Central memory CD8-positive, alpha-beta T cell (primary cell): ENCODE data around the gene CAD.
"Not testable (repeated sequence)": the region's sequence is repeated elsewhere in the genome, so short reads cannot be mapped to it uniquely, and the experiment has no call there.

Source experiments
- ATAC-seq: fragments of 150-1000 bp; cut with Tn5 transposase; replicated peaks from 2 replicates; pipeline ENCODE4 v1.10.0; 2022; ENCODE audit warnings: mild to moderate bottlenecking, moderate FRiP score, moderate number of reproducible peaks; ENCODE audit not compliant: poor library complexity, severe bottlenecking; ENCODE audit errors: extremely low read depth
- DNase-seq, 2 donors: peaks; one replicate each; pipeline ENCODE4 v3.0.0; 2021; ENCODE audit warnings: low spot score in 2 of 2
- H3K27ac Mint-ChIP-seq: one replicate; pipeline ENCODE4 v1.8.0; 2022; ENCODE audit warnings: low read depth, mild to moderate bottlenecking, moderate library complexity, mixed read lengths
- H3K27me3 Mint-ChIP-seq: one replicate; pipeline ENCODE4 v1.8.0; 2022; ENCODE audit warnings: mixed read lengths
- H3K36me3 Mint-ChIP-seq: one replicate; pipeline ENCODE4 v1.8.0; 2022; ENCODE audit warnings: mild to moderate bottlenecking, moderate library complexity, mixed read lengths; ENCODE audit not compliant: insufficient read depth
- H3K4me1 Mint-ChIP-seq: one replicate; pipeline ENCODE4 v1.8.0; 2022; ENCODE audit warnings: mixed read lengths
- H3K4me3 Mint-ChIP-seq: one replicate; pipeline ENCODE4 v1.8.0; 2022; ENCODE audit warnings: mild to moderate bottlenecking, moderate library complexity, mixed read lengths
- H3K9me3 Mint-ChIP-seq: one replicate; pipeline ENCODE4 v1.8.0; 2022; ENCODE audit warnings: mixed read lengths

The CAD gene

DNA sequence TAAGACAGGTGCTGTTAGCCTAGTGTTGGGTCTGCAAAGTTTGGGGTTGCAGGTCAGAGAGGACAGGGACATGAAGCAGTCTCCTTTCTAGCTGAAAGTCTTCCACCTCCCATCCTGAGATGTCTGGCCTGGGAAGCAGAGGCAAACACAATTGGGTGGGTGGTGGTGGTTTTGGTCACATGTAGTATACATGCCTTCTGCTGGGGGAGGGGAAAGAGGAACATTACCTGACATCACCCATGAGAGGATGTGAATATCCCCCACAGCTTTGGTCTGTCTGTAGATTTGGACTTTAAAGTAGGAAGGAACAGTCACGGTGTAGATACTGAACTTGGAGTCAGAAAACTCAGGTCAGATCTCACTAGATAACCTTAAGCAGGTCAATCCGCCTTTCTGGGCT is 53.5 kb downstream of the CAD start:
- Mint-ChIP-seq H3K27me3 (peaks cover 27% of the 10 kb centered on the region), H3K9me3 (no peaks in the 10 kb centered on the region), H3K27ac (no peak overlapping the region), H3K4me3 (no peak overlapping the region), H3K36me3 (no peaks in the 10 kb centered on the region), H3K4me1 (no peaks in the 10 kb centered on the region)
- ATAC-seq (no peak), DNase-seq (no peak)

DNA sequence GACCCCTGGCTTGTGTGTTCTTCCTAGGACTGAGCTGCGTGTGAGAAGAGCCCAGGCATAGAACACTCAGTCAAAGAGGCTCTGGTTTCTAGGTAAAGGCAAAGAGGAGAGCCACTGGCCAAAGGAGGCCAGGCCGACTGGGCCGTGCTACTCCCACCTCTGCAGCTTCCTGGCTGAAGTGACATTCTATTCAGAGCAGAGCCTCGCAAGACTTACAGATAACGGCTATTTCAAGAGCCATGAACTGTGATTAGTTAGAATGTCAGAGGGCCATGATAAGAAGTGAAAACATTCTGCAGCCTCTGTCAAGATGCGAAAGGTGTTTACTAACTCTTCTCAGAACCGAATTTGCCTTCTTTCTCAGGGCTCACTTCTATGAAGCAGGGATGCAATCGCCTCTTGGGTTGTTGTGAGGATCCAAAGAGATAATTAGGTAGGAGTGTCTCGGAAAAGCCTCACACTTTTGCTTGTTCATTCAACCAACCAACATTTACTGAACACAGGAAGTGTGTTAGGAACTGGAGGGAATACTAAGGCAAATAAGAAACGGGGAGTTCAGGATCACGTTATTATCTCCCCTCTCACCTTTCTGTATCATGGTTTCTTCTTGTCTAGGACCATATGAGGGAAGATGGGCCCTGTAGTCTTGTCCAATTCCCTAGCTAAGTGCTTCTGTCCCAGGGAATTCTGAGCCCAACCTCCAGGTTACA is 54.6 kb downstream of the CAD start:
- H3K9me3 Mint-ChIP-seq = no peaks in the 10 kb centered on the region
- H3K36me3 Mint-ChIP-seq = no peaks in the 10 kb centered on the region
- no peak for ATAC-seq
- peaks cover 34% of the 10 kb centered on the region for H3K27me3 Mint-ChIP-seq
- H3K27ac Mint-ChIP-seq = no peak overlapping the region
- no peak overlapping the region for H3K4me3 Mint-ChIP-seq
- no peak for DNase-seq
- H3K4me1 Mint-ChIP-seq = no peaks in the 10 kb centered on the region

DNA sequence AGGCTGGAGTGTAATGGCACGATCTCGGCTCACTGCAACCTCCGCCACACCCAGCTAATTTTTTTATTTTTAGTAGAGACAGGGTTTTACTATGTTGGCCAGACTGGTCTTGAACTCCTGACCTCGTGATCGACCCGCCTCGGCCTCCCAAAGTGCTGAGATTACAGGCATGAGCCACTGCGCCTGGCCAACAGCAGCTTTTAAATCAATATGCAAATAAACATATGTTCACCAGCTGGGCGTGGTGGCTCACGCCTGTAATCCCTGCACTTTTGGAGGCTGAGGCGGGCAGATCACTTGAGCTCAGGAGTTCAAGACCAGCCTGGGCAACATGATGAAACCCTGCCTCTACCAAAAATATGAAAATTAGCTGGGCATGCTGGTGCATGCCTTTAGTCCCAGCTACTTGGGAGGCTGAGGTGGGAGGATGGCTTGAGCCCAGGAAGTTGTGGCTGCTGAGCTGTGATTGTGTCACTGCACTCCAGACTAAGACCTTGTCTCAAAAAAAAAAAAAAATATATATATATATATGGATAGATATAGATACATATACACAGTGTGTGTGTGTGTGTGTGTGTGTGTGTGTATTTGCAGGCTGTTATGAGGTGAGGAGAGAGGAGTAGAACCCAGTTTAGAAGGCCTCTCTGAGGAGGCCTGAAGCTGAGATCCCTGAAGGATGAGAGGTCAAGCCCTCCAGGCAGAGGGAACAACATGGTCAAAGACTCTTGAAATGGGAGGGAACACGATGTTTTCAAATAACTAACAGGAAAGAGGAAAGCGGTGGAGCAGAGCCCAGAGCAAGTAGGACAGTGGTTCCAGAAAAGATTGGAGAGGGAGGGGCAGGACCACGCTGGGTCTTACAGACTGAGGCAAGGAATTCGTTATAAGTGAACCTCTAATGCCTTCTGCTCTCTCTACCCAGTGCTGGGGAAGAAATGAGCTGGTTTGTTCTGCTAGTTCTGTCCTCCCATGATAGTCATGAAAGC is 55.7 kb downstream of the CAD start:
- ATAC-seq, H3K4me1 Mint-ChIP-seq, H3K27ac Mint-ChIP-seq: not testable (repeated sequence)

DNA sequence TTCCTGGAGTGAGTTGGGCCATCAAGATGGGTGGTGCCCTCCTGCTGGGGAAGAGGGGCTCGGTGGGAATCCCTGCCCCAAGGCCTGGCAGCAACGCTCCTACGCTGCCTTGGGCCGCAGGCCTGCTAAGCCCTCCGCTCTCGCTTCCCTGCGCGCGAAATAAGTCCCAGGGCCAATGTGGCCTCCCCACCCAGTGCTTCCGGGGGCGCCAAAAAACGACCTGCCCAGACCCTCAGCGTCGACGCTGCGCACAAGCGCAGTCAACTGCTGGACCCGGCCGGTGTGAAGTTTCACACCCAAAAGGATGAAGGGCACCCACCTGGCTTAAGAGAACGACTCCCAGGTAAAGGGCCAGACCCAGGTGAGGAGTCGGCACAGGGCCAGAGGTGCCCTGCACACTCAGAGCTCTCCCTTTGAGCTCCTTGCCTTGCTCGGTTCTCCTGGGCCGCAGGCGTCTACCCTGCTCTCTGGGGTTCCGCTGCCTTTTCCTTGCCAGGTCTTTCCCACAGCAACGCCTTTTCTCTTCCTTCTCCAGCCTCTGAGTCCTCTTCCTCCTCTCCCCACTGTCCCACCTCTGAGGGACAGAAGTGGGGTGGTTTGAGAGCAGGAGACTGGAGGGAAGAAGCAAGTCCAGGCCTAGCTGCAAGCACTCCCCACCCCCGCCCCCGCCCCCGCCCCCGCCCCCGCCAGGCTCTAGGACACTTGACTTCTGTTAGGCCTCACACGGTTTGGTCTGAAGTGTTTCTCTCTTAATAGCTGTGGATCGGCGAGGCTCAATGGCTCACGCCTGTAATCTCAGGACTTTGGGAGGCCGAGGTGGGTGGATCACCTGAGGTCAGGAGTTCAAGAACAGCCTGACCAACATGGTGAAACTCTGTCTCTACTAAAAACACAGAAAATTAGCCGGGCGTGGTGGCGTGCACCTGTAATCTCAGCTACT is 58.3 kb downstream of the CAD start, which contains the start of gene DNAJC5G:
Gene DNAJC5G, plus strand, starts transcription at position 223 of the 940 bp plus-strand sequence. CDS start 1,296 bp downstream, outside the sequence.
- no peak for ATAC-seq
- H3K4me1 Mint-ChIP-seq = peaks cover 7% of the 10 kb centered on the region

More for the DNA sequence above, 55.7 kb downstream of the CAD start:
- not testable (repeated sequence) for H3K36me3 Mint-ChIP-seq, H3K9me3 Mint-ChIP-seq, H3K4me3 Mint-ChIP-seq, DNase-seq
- peaks cover 45% of the 10 kb centered on the region for H3K27me3 Mint-ChIP-seq

DNA sequence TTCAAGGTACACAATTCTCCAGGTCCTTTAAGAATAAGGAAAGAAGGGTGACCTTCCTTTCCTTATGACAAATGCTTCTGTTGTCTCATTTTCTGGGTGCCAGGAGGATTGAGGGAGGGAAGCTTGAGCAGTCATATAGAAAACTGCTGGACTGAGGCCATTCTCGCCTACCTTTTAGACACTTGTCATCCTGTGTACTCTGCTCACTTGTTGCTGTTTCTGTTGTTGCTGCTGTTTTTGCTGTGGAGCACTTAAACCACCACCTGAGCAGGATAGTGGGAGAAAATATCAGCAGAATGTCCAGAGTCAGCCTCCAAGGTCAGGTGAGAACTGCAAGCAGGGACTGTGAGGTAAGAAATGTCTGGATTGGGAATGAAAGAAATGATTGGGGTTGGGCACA is 60.8 kb downstream of the CAD start:
- Mint-ChIP-seq H3K27me3 (peaks cover 88% of the 10 kb centered on the region), H3K36me3 (no peaks in the 10 kb centered on the region), H3K27ac (no peak overlapping the region), H3K4me1 (peaks cover 7% of the 10 kb centered on the region), H3K9me3 (no peaks in the 10 kb centered on the region), H3K4me3 (no peak overlapping the region)
- ATAC-seq = no peak
- no peak for DNase-seq

More for the DNA sequence above, 58.3 kb downstream of the CAD start, which contains the start of gene DNAJC5G:
- peaks cover 67% of the 10 kb centered on the region for H3K27me3 Mint-ChIP-seq
- H3K27ac Mint-ChIP-seq = no peak within 1 kb of the TSS
- no peaks in the 10 kb centered on the region for H3K36me3 Mint-ChIP-seq
- no peak for DNase-seq
- no peak within 1 kb of the TSS for H3K4me3 Mint-ChIP-seq
- H3K9me3 Mint-ChIP-seq = no peaks in the 10 kb centered on the region

DNA sequence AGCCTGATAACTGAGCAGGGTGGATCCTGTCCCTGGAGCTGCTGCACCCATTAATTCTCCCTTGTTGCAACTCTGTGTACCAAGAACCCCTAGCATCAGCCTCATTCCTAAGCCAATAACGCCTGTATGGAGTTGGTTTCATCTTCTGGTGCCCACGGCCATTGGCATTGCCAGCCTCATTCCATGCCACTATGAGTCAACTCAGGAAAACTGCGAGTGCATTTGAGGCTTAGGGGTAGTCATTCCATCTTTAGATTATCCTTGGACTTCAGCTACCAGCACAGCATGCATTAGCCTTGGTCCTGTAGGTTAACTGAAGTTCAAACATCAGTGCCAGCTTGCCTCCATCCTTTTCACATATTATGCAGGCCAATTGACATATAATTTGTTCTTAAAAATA is 63.7 kb downstream of the CAD start:
- H3K36me3 Mint-ChIP-seq = no peaks in the 10 kb centered on the region
- peaks cover 83% of the 10 kb centered on the region for H3K27me3 Mint-ChIP-seq
- H3K4me3 Mint-ChIP-seq = no peak overlapping the region
- peaks cover 7% of the 10 kb centered on the region for H3K4me1 Mint-ChIP-seq
- ATAC-seq = no peak
- H3K9me3 Mint-ChIP-seq = no peaks in the 10 kb centered on the region
- no peak overlapping the region for H3K27ac Mint-ChIP-seq
- no peak for DNase-seq

DNA sequence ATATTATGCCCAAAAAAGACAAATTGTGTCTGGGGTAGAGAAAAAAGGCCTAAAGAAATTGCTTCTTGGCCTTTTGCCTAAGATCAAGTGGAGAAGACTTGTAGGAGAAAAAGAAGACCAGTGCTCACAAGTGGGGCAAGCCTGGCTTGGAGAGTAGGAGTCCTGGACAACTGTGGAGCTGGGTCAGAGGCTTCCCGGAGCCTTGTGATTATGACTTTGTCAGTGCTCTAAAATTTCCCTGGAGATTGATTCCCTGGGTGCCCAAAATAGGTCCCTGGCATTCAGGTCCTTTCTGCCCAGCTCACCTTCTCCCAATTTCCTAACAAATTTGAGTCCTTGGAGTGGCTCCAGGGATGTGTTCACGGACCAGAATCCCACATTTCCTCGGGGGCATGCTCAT is 64.3 kb downstream of the CAD start:
- ATAC-seq (no peak), DNase-seq (no peak)
- no peaks in the 10 kb centered on the region for H3K9me3 Mint-ChIP-seq
- no peak overlapping the region for H3K27ac Mint-ChIP-seq
- no peak overlapping the region for H3K4me3 Mint-ChIP-seq
- peaks cover 7% of the 10 kb centered on the region for H3K4me1 Mint-ChIP-seq
- H3K36me3 Mint-ChIP-seq = no peaks in the 10 kb centered on the region
- peaks cover 80% of the 10 kb centered on the region for H3K27me3 Mint-ChIP-seq

DNA sequence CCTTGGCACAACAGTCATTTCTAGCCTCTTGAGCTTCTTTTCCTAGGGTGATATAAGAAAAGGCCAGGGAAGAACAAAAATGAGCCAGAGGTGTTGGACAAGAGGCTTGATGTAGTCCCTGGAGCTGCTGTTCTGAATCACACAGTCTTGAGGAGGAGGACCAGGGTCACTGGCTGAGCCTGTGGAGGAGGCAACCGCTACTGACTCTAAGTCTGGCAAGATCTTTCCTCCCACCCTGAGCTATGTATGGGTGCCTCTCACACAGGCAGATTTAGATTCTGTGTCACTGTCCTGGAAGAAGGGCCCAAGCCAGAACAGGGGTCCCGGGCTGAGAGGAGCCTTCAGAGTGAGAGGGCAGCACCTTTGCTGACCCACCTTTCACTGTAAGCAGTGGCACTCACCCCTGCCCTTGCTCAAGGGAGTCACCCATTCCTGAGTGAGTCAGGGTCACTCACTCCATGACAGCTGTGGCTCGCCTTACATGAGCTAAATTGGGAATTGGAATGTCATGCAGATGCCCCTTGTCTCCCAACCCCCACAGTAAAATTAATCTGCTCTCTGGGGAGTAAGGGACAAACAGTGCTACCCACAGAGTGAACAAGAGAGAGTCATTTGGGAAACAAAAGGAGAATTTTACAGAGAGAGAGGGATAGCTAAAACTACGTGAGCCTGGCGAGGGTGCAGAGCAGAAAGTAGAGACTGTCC is 64.8 kb downstream of the CAD start, which contains the start of gene TRIM54:
Gene TRIM54, plus strand, starts transcription at position 575 of the 705 bp plus-strand sequence. CDS start 303 bp downstream, outside the sequence.
- peaks cover 80% of the 10 kb centered on the region for H3K27me3 Mint-ChIP-seq
- peaks cover 7% of the 10 kb centered on the region for H3K4me1 Mint-ChIP-seq
- H3K36me3 Mint-ChIP-seq = no peaks in the 10 kb centered on the region
- no peak within 1 kb of the TSS for H3K4me3 Mint-ChIP-seq
- no peak for DNase-seq
- no peak for ATAC-seq
- no peaks in the 10 kb centered on the region for H3K9me3 Mint-ChIP-seq
- no peak within 1 kb of the TSS for H3K27ac Mint-ChIP-seq

DNA sequence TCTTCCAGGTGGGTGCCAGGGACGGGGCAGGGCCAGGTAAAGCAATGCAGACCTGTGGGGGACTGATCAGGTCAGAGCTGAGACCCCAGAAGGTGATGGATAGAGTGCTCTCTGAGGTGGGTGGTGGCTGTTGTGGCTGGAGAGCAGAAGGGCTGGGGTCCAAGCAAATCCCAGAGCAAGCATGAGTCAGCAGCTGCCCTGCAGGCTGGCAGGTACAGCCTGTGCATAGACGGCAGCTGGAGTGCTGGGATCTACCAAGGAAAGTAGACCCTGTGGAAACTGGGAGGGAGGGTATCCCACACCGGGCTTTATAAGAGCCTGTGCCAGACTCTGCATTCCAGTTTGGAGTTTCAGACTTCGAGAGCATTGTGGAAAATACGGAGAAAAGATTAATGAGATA is 65.7 kb downstream of the CAD start:
- Mint-ChIP-seq H3K9me3 (no peaks in the 10 kb centered on the region), H3K36me3 (no peaks in the 10 kb centered on the region), H3K4me1 (peaks cover 7% of the 10 kb centered on the region), H3K27ac (no peak overlapping the region), H3K27me3 (peaks cover 80% of the 10 kb centered on the region), H3K4me3 (no peak overlapping the region)
- ATAC-seq (no peak), DNase-seq (no peak)

DNA sequence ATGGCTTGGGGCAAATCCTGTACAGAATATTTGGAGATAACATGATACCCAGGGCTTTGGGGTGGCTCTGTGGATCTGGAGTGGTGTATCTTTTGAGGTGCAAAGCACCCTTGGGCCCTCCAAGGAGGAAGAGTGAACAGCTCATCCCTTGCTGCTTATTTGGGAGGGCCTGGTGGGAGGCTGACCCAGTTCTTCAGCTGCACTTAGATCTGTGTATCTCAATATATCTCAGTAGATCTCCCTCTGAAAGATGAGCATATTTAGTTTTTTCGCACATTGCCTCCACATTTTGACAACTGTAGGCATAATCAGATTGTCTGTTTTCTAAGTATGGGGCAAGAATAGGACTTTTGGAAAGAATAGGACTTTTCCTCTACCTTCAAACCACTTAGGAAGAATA is 67.8 kb downstream of the CAD start:
- Mint-ChIP-seq H3K27me3 (peaks cover 80% of the 10 kb centered on the region), H3K36me3 (no peaks in the 10 kb centered on the region), H3K27ac (no peak overlapping the region), H3K9me3 (no peaks in the 10 kb centered on the region), H3K4me3 (no peak overlapping the region), H3K4me1 (peaks cover 2% of the 10 kb centered on the region)
- ATAC-seq = no peak
- DNase-seq = no peak

DNA sequence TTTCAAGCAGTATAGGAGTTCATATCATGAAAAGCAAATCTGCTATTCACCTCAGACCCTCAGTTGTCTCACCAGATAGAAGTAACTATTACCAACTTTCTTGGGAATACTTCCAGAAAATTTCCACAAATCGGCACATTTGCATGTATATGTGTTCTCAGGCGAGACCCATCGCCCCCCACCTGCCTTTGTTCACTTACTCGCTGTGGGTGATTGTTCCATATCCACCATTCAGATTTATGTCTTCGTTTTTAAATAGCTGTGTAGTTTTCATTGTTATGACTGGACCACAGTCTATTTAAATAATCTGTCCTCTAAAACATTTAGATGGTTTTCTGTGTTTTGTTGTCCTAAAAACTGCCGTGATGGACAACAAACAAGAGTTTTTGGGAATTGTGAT is 68.3 kb downstream of the CAD start:
- Mint-ChIP-seq H3K9me3 (no peaks in the 10 kb centered on the region), H3K36me3 (no peaks in the 10 kb centered on the region), H3K4me1 (no peaks in the 10 kb centered on the region), H3K27me3 (peaks cover 75% of the 10 kb centered on the region), H3K4me3 (no peak overlapping the region), H3K27ac (no peak overlapping the region)
- no peak for ATAC-seq
- DNase-seq = no peak
